GM19240 (cell line): ENCODE measurements around the gene CHCHD3.

Experiments
- DNase-seq: peaks from one replicate; pipeline ENCODE4 v3.0.0; 2011; ENCODE audit warnings: low spot score; ENCODE audit not compliant: insufficient read length

Gene CHCHD3

GRCh38 chr7:132819648-132820047, 262.2 kb downstream of the CHCHD3 start:
- DNase-seq = no peak

- DNase-seq = no peak
Measured at GRCh38 chr7:132817949-132818348, 263.9 kb downstream of the CHCHD3 start.

- DNase-seq = no peak
Measured at GRCh38 chr7:132815696-132816311, 266.1 kb downstream of the CHCHD3 start.

- DNase-seq = no peak
Measured at GRCh38 chr7:132815130-132815529, 266.8 kb downstream of the CHCHD3 start.

- no peak for DNase-seq
Measured at GRCh38 chr7:132810561-132810960, 271.3 kb downstream of the CHCHD3 start.

- DNase-seq = no peak
Measured at GRCh38 chr7:132806834-132807233, 275.1 kb downstream of the CHCHD3 start.

GRCh38 chr7:132805766-132806165, 276.1 kb downstream of the CHCHD3 start:
- no peak for DNase-seq

GRCh38 chr7:132804849-132805485, 276.9 kb downstream of the CHCHD3 start:
- DNase-seq = no peak

GRCh38 chr7:132800522-132800921, 281.4 kb downstream of the CHCHD3 start:
- DNase-seq = no peak

- no peak for DNase-seq
Measured at GRCh38 chr7:132799081-132799413, 282.8 kb downstream of the CHCHD3 start.

- no peak for DNase-seq
Measured at GRCh38 chr7:132797152-132797551, 284.7 kb downstream of the CHCHD3 start.

- no peak for DNase-seq
Measured at GRCh38 chr7:132793474-132793873, 288.4 kb downstream of the CHCHD3 start.

- no peak for DNase-seq
Measured at GRCh38 chr7:132791036-132791435, 290.9 kb downstream of the CHCHD3 start.

- no peak for DNase-seq
Measured at GRCh38 chr7:132790104-132790503, 291.8 kb downstream of the CHCHD3 start.

GRCh38 chr7:132789281-132789680, 292.6 kb downstream of the CHCHD3 start:
- no peak for DNase-seq

GRCh38 chr7:132785870-132786269, 296.0 kb downstream of the CHCHD3 start:
- no peak for DNase-seq

GRCh38 chr7:132784406-132784805, 297.5 kb downstream of the CHCHD3 start:
- no peak for DNase-seq

GRCh38 chr7:132783824-132784223, 298.1 kb downstream of the CHCHD3 start:
- no peak for DNase-seq

- no peak for DNase-seq
Measured at GRCh38 chr7:132782777-132783640, 298.9 kb downstream of the CHCHD3 start.

- DNase-seq = no peak
Measured at GRCh38 chr7:132780822-132781221, 301.1 kb downstream of the CHCHD3 start.

- no peak for DNase-seq
Measured at GRCh38 chr7:132779164-132779563, 302.7 kb downstream of the CHCHD3 start.

GRCh38 chr7:132778761-132779160, 303.1 kb downstream of the CHCHD3 start:
- DNase-seq = no peak

GRCh38 chr7:132777956-132778355, 303.9 kb downstream of the CHCHD3 start:
- DNase-seq = no peak
